SK-N-DZ (cell line): Measurements from ENCODE around the gene AQP12A. TPM values are rescaled to one million over a fixed set of nuclear protein-coding genes. Genes with fewer than 3 reads are reported as not detected.
"Not testable (repeated sequence)": the region's sequence is repeated elsewhere in the genome, so short reads cannot be mapped to it uniquely, and the experiment has no call there.

Experiments used
- DNase-seq: peaks from one replicate; pipeline ENCODE4 v3.0.0-alpha.2; 2015; ENCODE audit warnings: low spot score
- polyA plus RNA-seq, 2 experiments: library from polyadenylated mRNA; depleted of rRNA; stranded (reverse); fragments of >200 nt; gene quantifications; 2 replicates each; pipeline ENCODE4 v1.2.3, GENCODE V29; 2014

The AQP12A gene, protein sequence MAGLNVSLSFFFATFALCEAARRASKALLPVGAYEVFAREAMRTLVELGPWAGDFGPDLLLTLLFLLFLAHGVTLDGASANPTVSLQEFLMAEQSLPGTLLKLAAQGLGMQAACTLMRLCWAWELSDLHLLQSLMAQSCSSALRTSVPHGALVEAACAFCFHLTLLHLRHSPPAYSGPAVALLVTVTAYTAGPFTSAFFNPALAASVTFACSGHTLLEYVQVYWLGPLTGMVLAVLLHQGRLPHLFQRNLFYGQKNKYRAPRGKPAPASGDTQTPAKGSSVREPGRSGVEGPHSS
- not detected in 2 replicates for polyA plus RNA-seq (2014; cell fraction: cytosol; rRNA removed)
- not detected in 2 replicates for polyA plus RNA-seq (2014; cell fraction: nucleus; rRNA removed)

DNA sequence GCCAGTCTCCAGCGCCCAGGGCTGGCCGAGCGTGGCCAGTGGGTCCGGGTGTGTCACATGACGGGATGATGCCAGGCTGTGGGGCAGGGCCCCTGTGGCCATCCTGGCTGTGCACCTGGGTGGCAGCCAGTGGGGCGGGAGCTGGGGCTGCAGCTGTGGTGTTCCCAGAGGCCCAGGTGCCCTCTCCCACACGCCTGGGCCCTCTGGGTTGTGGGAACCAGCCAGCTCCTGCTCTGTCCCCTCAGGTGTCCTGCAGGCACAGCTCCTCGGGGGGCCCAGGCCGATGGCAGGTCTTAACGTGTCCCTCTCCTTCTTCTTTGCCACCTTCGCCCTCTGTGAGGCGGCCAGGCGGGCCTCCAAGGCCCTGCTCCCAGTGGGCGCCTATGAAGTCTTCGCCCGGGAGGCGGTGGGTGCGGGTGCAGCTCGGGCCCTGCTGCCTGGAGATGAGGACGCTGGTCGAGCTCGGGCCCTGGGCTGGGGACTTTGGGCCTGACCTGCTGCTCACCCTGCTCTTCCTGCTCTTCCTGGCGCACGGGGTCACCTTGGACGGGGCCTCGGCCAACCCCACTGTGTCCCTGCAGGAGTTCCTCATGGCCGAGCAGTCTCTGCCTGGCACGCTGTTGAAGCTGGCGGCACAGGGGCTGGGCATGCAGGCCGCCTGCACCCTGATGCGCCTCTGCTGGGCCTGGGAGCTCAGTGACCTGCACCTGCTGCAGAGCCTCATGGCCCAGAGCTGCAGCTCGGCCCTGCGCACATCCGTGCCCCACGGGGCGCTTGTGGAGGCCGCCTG, at the start of gene AQP12A:
Gene AQP12A, plus strand, starts transcription at position 236 of the 790 bp plus-strand sequence. Its CDS starts 48 bp downstream, at position 284.
- DNase-seq = not testable (repeated sequence)

DNA sequence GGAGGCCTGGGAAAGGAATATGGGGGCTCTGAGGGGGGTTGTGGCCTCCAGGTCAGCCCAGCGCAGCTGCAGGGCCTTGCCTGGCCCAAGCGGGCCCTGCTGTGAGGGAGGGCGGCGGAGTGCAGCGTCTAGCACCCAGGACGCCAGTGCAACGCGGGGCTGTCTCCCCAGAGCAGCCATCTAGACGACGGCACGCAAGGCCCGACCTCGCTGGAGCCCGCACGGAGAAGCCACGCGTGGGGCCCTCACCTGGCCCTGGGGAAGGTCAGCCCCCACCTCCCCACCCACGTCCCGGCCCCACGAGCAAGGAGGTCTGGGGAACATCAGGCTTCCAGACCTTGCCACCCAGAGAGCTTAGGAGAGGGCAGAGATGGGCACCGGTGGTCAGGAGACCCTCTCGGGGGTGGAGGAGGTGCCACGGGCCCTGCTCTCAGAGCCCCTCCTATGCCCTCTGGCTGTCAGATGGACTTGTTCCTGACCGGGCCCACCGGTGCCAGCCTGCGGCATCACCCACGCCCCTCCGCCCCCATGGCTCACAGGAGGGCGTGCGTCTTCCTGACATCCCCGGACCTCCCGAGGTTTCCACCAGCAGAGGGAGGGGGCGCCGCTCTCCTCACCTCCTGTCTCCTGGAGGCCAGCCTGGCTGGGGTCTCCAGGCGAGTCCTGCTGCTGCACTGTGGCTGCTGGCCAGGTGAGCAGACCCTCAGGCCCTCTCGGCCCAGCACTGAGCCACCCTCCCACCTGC, 49.4 kb upstream of the AQP12A start:
- DNase-seq = no peak

DNA sequence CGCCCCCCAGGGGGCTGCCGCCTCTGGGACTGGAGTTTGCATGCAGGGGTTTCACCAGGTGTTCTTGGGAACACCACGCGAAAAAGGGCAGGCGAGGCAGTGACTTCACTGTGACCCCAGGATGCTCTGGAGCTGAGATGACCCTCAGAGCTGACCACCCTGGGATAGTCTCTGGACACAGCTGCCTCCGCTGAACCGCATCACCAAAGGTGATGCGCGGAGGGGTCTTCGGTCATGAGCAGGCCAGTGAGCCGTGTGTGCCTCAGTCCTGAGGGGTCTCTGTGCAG, 48.9 kb upstream of the AQP12A start:
- DNase-seq = no peak

DNA sequence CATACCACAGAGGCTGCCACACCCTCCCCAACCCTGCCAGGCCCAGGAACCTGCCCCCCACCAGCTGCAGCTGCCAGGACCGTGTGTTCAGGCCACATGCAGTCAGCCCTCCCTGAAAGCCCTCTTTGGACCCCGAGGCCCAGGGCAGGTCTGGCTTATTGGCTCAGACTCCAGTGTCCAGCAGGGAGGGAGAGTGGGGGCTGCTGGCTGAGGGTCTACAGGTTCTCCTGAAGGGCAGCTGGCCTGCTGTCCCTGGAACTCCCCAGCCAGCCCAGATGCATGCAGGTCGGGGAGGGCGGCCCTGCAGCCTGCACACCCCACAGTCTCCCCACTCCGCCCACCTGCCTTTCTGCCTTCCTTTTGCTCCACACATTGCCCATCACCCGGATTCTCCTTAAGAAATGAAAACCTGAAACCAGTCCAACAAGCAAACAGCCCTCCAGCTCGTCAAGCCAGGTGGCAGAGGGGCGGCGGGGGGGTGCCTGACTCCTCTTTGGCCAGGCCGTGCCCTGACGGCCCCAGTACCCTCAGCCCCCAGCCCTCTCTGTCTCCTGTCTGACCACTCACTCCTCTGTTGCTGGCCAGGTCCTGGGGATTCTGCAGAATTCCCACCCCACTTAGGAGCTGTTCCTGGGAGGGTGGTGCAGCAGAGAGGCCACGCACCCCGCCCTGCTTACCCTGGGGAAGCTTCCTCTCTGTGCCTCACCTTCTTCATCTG, 48.4 kb upstream of the AQP12A start:
- DNase-seq = no peak

DNA sequence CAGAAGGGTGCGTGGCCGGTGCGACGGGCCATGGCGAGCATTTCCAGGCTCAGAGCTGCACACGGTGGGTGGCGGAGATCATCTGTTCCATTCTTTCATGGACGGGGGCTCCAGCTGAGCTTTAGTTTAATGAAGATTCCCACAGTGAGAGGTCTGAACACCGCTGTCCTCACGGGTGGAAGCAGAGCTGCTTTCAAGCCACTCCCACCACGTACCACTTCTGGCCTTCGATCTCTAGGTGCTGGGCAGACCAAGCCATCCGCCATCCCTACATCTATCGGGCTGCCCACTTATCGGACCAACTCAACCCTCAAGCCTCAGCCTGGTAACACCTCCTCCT, 47.9 kb upstream of the AQP12A start:
- DNase-seq = no peak

DNA sequence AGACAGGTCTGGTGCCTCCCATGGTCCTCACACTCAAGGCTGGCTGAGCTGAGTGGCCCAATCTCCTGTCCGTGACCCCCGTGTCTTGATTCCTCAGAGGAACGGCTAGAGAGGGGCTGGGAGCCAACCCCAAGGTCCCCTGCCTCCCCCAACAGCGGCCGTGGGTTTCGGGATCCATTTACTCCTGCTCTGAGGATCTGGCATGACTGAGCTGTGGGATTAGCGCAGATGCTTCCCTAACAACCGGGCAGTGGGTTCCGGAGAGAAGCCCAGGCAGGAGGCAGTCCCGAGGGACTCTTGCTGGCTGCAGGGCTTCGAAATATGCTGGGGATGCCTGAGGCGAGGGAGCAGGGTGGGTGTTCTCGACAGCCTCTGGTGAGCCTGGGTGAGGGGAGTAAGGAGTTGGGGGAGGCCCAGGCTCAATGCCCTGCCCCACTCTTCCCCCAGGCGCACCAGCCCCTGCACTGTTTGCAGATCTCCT, 47.5 kb upstream of the AQP12A start:
- DNase-seq = no peak

DNA sequence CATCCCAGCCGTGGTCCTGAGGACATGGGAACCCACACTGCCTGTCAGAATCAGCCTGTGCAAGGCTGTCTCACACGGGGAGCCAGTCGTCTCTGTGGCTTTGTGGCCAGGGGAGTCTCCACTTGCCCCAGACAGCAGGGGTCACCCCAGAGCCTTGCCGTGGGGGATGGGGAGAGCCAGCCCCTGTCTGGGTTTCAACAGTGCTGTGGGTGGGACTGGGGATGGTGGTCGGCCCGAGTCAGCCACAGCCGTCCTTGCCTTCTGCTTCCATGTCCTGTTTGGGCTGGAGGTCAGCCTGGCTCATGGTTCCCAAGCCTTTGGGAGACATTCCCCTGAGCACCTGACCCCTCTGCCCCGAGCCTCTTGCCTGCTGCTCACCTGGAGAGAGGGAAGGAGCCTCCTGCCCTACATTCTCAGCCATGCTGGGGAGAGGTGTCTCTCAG, 46.8 kb upstream of the AQP12A start:
- no peak for DNase-seq

DNA sequence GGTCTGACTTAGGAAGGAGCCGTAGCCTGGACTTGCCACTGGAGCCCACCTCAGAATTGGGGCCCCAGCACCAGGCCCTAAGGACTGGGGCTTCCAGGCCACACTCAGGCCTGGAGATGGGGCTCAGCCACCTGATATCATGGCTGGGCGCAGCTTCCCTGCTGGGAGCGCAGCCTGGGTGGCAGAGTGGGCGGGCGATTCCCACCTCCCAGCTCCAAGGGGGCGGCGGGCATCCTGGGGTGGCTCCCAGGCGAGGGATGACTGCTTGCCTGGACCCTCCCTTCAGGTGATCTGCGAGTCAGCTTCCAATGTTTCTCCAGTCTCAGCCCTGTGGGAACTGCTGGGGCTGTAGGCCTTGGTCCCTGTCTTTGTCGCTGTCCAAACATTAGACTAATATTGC, 46.3 kb upstream of the AQP12A start:
- no peak for DNase-seq

DNA sequence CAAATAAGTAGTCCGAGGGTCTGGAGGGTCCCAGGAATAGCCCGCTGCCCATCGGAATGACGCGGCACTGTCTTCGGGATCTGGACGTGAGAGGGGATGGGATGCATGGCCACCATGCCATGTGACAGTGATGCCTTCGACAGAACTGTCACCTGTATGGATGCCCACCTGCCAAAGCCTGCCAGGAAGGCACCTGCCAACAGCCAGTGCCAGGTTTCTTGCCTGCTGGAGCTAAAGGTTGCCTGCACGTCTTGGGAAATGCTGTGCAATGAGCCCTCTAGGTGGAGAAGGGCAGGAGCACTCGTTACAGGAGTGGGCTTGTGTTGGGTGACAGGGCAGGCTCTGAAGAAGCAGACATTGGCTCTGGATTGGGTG, 45.9 kb upstream of the AQP12A start:
- DNase-seq = no peak

DNA sequence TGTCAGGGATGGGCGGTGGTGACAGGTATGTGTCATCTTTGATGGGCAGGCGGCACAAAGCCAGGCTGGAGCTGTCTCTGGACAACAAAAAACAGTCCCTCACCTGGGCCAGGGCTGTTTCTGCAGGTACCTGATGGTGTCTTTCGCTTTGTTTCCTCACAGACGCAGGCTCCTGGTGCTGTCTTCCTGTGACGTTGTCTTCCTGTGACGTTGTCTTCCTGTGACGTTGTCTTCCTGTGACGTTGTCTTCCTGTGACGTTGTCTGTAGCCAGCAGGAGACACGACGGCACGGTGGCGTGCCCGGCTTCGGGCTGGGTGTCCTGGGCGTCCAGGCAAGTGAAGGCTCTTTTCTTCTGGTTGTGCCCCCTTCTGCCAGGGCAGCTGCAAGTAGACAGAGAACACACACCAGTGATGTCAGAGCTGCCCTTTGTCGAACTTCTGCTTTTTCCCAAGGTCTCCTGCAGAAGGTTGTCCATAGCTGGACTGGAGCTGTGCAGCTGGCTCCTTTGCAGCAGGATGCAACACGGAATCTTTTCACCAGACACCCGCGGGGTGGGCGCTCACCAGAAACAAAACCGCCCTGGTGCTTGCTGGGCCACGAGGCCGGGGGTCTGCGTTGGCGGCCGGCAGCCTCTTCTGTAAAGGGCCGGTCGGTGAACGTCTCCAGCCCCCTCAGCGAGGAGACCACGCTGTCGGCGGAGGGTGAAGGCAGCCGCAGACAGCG, 45.3 kb upstream of the AQP12A start:
- no peak for DNase-seq

DNA sequence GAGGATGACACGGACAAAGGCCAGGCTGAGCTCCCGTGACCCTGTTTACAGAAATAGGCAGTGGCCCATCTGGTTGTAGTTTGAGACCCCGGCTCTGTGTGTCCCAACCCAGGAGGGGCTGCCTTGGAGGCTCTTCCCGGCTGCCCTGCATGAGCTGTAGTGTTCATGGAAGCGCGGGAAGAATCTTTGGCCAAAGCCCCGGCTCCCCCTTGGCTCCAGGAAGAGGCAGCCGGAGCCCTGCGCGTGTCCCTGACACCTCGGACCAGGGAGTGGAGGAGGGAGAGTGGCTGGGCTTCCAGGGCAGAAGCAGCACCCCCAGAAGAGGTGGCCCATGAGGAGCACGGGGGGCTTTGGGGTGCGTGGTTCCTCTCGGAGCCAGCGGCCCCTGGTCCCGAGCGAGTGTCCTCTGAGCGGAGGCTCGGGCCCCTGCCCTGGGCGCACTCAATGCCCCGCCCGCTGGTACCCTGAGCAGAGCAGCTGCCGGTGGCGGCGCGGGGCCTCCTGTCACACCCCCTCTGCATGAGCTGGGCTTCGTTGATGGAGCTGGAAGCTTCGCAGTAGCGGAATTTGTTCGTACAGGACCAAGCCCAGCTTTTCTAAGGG, 44.7 kb upstream of the AQP12A start:
- DNase-seq = no peak

DNA sequence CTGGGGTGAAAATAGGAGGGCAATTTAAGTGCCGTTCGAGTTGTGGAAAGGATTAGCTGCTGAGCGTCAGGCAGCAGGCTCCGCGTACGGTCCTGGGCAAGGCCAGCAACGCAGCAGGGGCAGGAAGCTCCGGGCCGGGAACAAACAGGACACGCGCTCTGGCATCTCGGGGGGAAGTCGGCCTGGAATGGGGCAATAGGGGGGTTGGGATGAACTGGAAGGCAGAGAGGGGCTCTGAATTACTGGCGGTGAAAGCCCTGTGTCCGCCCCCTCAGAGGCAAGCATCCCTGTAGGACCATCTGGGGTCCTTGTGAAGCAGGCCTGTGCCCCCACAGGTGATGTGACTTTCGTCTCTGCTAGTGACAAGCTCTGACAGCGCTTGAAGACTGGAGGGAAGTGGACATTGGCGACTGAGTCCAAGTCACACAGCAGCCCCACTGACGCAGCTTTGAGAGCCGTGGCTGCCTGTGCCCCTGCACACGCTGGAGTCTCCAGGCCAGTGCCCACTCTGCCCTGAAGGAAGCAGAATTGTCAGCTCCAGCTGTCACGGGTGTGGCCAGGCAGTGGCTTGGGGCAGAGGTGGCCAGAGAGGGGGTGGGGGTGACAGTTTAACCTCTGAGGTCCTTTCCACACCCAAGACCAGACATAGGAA, 44.0 kb upstream of the AQP12A start:
- no peak for DNase-seq

DNA sequence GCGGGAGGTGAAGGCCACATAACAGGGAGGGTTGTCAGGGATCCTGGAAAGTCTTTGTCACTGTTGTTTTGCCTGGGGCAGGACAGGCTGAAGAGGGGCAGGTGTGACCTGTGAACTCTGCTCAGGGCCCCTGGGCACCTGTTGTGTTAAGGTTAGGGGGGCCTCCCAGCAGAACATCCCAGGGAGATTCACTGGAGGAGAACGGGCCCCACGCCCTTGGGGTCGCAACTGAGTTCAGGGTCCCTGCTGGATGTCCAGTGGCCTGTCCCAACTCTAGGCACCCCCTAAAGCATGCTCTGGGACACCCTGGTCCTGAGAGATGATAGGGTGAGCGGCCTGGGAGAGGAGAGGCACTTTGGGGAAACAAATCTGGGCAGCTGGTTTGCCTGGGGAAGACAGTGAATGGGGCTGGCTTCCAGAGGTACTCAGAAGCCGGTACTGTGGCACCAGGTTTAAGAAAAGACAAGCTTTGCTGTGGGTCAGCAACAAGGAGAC, 43.5 kb upstream of the AQP12A start:
- no peak for DNase-seq

DNA sequence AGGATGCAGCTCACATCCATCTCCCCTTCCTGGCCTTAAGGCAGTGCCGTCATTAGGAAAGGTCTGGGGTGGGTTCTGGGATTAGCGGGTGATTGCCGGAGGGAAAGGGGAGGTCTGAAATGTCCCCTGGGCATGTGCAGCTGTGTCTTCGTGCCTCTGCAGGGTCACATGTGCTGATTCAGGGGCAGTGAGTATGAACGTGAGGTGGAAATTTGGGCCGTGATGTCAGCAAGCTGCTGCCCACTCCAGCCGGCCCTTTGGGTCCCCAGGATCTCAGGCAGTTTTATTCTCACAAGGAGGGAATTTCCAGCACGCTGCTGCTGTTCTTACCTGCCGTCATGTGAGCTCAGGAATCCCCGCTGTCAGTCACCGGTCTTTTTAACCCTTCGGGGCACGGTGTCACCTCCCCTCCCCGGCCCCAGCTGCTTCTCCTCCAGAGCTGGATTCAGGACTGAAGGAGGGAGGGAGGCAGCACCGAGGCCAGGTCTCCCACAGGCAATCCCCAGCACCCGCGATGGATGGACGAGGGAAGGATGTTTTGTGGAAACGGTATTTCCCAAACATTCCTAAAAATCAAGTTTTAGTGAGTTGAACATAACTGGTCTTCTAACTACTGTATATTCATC, 42.9 kb upstream of the AQP12A start:
- no peak for DNase-seq

DNA sequence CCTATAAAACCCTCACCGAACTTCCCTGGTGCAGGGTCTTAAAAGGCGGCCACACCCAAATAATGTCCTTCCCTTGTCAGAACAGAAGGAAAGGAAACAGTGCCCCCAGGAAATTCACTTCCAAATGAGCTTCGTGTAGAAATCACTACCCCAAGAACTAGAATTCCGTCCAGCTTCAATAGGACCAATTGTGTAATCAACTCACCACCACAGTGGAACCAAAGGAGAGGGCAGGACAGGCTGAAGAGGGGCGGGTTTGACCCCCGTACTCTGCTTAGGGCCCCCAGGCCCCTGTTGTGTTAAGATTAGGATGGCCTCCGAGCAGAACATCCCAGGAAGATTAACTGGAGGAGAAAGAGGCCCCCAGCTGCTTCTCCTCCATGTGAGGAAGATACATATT, 42.3 kb upstream of the AQP12A start:
- DNase-seq = no peak

DNA sequence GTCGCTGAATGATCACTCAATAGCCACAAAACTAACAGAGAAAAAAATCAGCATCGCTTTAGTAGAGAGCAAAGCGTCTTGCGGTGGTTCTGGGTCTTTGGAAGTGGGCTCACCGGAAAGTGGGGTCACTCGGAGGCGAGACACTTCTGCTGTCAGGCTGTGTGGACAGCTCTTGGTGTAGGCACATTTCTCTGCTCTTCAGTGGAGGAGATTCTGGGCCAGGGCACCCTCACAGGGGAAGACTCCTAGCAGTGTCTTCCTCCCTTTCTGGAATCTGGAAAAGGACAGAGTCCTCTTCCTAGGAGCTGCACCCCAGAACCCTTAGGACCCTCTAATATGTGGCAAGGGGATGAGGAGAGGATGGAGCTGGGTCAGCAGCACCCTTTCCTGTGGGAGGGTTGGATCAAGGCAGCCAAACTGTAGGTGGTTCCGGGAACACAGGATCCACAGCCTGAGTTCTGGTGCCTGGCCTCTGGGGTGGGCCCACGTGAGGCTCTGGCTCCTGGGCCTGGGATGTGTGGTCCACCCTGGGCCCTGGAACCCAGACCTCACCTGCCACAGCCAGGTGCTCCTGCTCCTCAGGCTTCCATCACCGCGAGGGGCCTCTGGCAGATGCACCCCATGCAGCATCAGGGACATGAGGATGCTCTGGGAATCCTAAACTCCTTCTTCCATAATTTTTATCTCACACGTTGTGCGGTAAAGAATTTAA, 41.3 kb upstream of the AQP12A start:
- no peak for DNase-seq

DNA sequence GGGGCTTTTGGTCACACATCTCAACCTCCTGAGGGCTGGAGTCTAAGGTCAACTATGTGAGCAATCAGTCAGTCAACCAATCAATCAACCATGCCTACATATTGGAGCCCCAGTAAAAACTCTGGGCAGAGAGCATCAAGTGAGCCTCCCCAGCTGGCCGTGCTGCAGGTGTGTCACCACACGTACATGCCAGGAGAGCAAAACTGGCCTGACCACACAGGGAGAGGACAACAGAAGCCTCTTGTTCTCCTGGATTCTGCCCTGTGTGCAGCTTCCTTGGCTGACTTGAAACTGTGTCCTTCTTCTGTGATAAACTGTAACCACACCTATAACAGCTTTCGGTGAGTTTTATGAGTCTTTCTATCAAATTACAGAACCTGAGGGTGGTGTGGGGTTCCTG, 40.5 kb upstream of the AQP12A start:
- no peak for DNase-seq

DNA sequence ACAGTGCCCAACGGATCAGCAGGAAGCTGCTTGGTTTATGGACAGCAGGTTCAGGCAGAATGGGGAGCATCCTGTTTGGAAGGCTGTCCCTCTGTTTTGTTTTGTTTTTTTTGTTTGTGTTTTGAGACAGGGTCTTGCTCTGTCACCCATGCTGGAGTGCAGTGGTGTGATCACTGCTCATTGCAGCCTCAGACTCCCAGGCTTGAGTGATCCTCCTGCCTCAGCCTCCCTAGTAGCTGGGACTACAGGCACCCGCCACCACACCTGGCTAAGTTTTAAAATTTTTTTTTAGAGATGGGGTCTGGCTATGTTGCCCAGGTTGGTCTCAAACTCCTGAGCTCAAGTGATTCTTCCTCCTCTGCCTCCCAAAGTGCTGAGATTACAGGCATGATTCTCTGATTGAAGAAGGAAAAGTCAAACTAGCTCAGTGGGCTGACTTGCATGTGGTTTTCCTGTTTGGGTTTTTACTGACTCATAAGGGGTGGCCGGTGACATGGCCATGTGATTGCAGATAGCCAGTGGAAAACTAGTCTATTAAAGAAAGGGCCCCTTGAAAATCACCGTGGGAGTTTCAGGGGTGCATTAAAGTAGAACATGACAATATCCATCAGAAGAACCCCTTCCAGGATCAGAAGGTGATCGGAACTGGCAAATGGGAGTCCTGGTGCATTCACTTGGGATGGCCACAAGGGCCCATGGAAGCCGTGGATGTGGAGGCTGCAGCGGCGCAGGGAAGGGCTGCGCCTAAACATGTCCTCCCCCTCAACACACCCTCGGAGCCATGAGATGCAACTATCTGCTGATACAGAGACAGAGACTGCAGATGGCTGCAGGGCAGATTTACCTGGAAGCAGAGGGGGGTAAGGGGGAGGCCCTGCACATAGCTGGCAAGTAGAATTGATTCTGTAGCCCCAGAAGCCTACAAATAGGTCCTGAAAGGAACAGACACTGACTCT, 35.5 kb upstream of the AQP12A start:
- no peak for DNase-seq
